AG04449 (cell line): Measurements from ENCODE around the gene CHST11.
A peak's percentile ranks its signal among the peaks of the same experiment; 100 is the strongest.

ENCODE experiments used
- CTCF ChIA-PET: fragments of 350-600 bp; formaldehyde crosslinking; extraction: SDS; loops from one replicate; lab custom pipeline; 2021; ENCODE audit warnings: antibody characterized with exemption; lab: Yijun Ruan, JAX
- POLR2A ChIA-PET: fragments of 400-600, 350-600 bp; formaldehyde crosslinking; extraction: SDS; loops from one replicate; lab custom pipeline; 2020; ENCODE audit warnings: antibody characterized with exemption, inconsistent platforms; lab: Yijun Ruan, JAX
- DNase-seq: peaks from one replicate; pipeline ENCODE4 v3.0.0-alpha.2; 2010; ENCODE audit warnings: low read depth, low spot score
- H3K4me3 ChIP-seq: 2 replicates; pipeline ENCODE4 v1.5.1; 2011; ENCODE audit warnings: low read depth, mild to moderate bottlenecking, control low read depth, low read length
- TF ChIP-seq, protein P1 (sequence below): IDR thresholded peaks from one replicate; pipeline ENCODE4 v1.5.1; 2011; ENCODE audit warnings: mild to moderate bottlenecking, moderate library complexity, low read length, control low read depth, inconsistent platforms; ENCODE audit not compliant: insufficient read depth; ENCODE audit errors: missing control alignments

The CHST11 gene

DNA sequence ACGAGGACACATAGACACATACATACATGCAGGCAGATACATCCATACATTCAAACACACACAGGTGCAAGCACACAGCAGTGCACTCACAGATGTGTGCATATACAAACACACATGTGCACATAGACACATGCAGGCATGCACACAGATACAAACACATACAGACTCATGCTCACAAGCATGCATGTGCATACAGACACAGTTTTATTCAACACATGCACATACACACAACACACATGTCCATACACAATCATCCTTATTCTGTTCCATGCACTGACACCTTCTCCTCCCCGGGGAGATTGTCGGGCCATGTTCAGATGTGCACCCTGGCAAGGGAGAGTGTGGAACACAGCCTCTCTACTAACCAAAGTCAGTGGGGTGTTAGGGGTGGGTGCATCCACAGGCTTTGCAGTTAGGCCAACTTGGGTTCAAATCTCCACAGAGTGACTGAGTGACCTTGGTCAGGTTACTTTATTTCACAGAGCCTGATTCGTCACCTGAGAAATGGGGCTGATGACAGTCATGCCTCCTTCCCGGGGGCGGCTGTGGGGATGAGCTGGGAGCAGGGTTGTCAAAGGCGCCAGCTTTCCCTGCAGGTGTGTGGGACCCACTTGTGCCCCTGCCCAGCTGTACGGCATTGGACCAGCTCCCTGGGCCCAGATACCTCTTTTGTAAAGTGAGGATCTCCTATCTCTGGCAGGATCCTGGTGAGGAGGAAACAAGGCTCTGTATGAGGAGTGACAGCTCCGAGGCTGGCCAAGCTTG lies 251.2 kb downstream of the CHST11 start:
- H3K4me3 ChIP-seq, result no peak overlapping the region
- TF ChIP-seq, protein P1, sequence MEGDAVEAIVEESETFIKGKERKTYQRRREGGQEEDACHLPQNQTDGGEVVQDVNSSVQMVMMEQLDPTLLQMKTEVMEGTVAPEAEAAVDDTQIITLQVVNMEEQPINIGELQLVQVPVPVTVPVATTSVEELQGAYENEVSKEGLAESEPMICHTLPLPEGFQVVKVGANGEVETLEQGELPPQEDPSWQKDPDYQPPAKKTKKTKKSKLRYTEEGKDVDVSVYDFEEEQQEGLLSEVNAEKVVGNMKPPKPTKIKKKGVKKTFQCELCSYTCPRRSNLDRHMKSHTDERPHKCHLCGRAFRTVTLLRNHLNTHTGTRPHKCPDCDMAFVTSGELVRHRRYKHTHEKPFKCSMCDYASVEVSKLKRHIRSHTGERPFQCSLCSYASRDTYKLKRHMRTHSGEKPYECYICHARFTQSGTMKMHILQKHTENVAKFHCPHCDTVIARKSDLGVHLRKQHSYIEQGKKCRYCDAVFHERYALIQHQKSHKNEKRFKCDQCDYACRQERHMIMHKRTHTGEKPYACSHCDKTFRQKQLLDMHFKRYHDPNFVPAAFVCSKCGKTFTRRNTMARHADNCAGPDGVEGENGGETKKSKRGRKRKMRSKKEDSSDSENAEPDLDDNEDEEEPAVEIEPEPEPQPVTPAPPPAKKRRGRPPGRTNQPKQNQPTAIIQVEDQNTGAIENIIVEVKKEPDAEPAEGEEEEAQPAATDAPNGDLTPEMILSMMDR, result no peak
- CTCF ChIA-PET, result interaction anchor here (1.5 kb wide), 1 partner anchor 326 kb away, joined by 8 read pairs; no protein-coding TSS in a partner anchor
- DNase-seq, result no peak
- POLR2A ChIA-PET, result no interaction called here

DNA sequence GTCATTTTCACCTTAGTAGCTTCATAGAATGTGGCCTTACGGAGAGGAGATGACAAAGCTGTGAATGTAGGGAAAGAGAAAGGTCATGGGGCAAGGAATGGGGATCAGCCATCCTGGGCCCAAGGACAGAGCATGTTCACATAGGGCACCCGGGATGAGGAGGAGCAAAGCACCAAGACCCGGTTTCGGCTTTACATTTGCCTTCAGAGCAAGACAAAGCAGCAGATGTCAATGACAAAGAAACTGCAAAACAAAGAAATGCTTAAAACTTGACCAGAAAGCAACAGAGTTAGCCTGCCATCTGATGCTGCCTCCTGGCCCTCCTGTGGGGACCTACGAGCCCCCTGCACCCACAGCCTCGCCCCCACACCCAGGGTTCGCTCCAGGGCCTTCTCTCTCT lies 252.1 kb downstream of the CHST11 start:
- no peak overlapping the region for H3K4me3 ChIP-seq
- ChIA-PET POLR2A (no interaction called here), CTCF (interaction anchor here (1.5 kb wide), 1 partner anchor 327 kb away, joined by 8 read pairs; no protein-coding TSS in a partner anchor)
- TF ChIP-seq, protein P1, result no peak
- DNase-seq, result no peak

DNA sequence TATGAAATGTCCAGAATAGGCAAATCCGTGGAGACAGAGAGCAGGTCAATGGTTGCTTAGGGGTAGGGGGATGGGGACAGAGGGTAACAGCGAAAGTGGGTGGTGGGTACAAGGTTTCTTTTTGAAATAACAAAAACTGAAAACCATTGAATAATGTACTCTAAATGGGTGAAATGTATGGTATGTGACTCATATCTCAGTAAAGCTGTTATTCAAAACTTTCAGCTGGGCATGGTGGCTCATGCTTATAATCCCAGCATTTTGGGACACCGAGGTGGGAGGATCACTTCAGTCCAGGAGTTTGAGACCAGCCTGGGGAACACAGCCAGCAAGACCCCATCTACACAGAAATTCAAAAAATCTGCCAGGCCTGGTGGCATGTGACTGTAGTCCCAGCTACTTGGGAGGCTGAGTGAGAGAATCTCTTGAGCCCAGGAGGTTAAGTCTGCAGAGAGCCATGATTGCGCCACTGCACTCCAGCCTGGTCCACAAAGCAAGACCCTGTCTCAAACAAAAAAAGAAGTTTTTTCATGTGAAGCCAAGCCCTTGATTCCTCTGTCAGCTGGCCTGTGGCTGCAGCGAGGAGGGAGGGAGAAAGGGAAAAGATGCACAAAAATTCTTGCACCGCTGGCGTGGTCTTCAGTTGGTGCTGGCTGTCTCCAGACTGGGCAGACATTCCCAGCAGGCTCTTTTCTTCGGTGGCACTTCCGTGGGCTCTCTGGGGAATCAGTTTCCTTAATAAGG lies 253.1 kb downstream of the CHST11 start:
- TF ChIP-seq, protein P1, result no peak
- DNase-seq, result no peak
- ChIA-PET POLR2A (no interaction called here), CTCF (interaction anchor here (0.9 to 2.8 kb wide), 5 partner anchors 11 to 328 kb away, joined by 3 to 17 read pairs (median 3); no protein-coding TSS in a partner anchor)
- H3K4me3 ChIP-seq, result no peak overlapping the region

DNA sequence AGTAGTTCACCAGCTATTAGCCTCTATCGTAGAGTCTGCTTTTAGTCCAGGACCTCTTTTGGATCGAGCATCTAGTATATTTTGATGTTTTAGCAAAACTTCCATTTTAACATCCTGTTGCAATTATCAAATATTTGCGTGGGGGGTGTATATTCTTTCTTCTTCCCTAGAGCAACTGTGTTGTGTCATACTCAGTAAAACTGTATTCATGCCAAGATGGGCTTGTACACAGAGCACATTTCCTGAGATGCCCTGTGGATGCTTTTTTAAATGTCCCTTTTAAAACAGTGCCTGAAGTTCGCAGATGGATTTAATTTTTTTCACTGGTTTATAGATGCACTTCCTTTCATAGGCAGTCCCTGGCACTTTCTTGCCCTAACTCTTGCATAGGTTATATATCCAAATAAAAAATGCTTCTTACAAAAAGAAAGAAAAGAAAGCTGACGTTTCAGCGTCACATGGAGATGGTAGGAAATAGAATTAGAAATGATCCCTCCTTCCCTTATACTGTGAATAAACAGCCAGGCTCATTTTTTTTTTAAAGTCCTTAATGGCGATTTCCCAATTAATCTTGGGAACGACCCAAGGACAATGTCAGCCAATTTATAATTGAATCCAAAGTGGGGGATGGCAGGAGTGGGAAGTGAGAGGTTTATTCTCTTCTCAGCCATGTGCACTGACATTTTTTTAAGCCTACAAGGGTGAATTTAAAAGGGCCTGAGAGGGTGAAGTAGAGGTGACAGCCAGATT lies 254.4 kb downstream of the CHST11 start:
- CTCF ChIA-PET, result interaction anchor here (0.7 to 2.8 kb wide), 7 partner anchors 9 to 329 kb away, joined by 3 to 17 read pairs (median 3); no protein-coding TSS in a partner anchor
- no peak overlapping the region for H3K4me3 ChIP-seq
- DNase-seq, result peak; percentile 36
- POLR2A ChIA-PET, result no interaction called here
- TF ChIP-seq, protein P1, result no peak

DNA sequence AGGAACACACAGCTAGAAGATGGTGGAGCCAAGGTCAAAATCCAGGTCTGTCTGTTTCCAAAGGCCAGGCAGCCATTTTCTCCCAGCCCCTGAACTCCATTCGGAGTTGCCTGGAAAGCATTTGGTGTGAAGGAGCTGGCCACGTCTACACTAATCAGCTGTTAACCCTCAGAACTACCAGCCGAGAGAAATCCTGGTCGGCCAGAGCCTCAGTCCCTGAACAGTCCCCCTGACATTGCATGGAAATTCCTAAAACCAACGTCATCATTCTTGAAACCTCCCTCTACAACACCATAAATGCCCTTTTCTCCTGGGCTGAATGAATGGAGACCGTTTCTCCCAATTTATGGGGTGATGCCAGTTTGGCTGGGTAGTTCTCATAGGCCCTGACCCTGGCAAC lies 255.7 kb downstream of the CHST11 start:
- H3K4me3 ChIP-seq, result no peak overlapping the region
- ChIA-PET CTCF (no interaction called here), POLR2A (no interaction called here)
- no peak for DNase-seq
- TF ChIP-seq, protein P1, result no peak
